ENCODE results near the gene SERPINF2.

DNA sequence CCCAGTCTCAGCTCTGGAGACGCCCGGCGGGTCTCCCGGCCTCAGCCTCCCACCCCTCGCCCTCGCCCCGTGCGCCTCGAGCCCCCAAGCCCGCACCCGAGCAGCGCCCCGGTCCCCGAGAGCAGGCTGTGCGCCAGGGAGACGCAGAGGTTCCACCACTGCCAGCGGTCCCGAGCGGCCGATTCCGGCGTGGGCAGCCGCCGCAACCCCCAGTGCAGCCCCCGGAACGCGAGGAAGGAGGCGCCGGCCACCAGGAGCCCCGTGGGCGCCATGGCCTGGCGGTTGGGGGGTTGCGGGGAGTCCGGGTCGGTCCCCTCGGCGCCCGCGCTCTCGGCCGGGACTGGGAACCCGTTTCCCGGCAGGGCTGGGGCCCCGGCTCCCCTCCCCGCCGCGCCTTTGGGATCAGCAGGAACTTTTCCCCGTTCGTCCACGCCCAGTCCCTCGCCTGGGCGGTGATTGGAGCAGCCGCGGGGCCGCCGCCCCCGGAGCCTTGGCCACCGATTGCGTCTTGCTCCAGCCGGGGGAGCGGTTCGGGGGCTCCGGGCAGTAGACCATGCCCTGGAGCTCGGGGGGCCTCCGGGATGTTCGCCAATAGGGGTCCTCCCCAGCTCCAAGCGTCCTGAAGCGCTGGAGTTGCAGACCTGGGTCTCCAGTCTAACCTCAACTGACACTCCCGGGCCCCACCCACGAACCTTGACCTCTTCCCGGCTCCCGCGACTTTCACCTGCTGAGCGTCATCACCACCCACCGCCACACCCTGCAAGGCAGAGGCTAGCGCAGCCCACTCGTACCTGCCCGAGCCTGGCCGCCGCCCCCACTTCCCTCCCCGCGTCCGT, 32.5 kb upstream of the SERPINF2 start, which contains the start of gene TLCD2:
- TF ChIP-seq EZH2 (IDR thresholded peaks at IDR 0.05; ENCODE audit: borderline replicate concordance, low read length): no peak
- TF ChIP-seq, protein P1, sequence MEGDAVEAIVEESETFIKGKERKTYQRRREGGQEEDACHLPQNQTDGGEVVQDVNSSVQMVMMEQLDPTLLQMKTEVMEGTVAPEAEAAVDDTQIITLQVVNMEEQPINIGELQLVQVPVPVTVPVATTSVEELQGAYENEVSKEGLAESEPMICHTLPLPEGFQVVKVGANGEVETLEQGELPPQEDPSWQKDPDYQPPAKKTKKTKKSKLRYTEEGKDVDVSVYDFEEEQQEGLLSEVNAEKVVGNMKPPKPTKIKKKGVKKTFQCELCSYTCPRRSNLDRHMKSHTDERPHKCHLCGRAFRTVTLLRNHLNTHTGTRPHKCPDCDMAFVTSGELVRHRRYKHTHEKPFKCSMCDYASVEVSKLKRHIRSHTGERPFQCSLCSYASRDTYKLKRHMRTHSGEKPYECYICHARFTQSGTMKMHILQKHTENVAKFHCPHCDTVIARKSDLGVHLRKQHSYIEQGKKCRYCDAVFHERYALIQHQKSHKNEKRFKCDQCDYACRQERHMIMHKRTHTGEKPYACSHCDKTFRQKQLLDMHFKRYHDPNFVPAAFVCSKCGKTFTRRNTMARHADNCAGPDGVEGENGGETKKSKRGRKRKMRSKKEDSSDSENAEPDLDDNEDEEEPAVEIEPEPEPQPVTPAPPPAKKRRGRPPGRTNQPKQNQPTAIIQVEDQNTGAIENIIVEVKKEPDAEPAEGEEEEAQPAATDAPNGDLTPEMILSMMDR (IDR thresholded peaks at IDR 0.05; ENCODE audit: low read length): no peak
